ENCODE data around the gene CCDC181. TPM values are rescaled to one million over a fixed set of nuclear protein-coding genes. Genes with fewer than 3 reads are reported as not detected.

CCDC181 gene
- polyA plus RNA-seq (2012; ENCODE audit: insufficient read depth, insufficient read length, low read depth), result 4.1 TPM

GRCh38 chr1:169427081-169427641, at the start of gene CCDC181:
Gene CCDC181, minus strand, starts transcription at chr1:169427474. Its CDS starts 2,547 bp downstream, at chr1:169424927.
- Histone ChIP-seq H3K4me1 (no peaks in the 10 kb centered on the region), H3K9me3 (no peaks in the 10 kb centered on the region), H3K36me3 (no peaks in the 10 kb centered on the region), H3K4me3 (ENCODE audit: low read depth, low read length) (peak within 1 kb of the TSS; percentile 64), H3K27me3 (peaks cover 42% of the 10 kb centered on the region)
- peak; percentile 91 for DNase-seq
- TF ChIP-seq, protein P1, sequence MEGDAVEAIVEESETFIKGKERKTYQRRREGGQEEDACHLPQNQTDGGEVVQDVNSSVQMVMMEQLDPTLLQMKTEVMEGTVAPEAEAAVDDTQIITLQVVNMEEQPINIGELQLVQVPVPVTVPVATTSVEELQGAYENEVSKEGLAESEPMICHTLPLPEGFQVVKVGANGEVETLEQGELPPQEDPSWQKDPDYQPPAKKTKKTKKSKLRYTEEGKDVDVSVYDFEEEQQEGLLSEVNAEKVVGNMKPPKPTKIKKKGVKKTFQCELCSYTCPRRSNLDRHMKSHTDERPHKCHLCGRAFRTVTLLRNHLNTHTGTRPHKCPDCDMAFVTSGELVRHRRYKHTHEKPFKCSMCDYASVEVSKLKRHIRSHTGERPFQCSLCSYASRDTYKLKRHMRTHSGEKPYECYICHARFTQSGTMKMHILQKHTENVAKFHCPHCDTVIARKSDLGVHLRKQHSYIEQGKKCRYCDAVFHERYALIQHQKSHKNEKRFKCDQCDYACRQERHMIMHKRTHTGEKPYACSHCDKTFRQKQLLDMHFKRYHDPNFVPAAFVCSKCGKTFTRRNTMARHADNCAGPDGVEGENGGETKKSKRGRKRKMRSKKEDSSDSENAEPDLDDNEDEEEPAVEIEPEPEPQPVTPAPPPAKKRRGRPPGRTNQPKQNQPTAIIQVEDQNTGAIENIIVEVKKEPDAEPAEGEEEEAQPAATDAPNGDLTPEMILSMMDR (IDR thresholded peaks at IDR 0.05; ENCODE audit: low read depth, low read length), result no peak

DNA sequence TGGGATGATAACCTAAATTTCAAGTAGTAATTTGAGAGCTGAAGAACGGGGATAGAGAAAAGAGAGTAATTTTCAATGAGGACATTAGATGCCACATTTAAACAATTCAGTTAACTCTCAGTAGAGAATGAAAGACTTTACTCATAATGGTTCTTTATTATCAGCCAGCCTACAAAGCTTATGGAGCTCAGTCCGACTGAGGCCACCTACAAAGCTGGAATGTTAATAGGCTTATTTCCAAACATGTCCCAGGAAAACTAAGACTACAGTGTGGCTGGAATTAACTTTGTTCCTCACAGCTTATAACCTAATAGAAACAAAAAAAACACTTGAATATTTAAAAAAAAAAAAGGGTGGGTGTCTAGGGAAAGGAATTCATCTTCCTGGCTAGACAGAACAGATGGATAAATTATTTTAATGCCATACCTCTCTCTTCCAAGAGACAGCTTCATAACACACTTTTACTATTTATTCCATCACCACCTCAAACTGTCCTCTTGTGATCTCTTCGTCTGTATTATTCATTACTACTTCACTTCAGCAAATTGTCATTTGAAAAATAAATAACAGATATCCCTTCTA, 48.6 kb upstream of the CCDC181 start:
- Histone ChIP-seq H3K36me3 (peaks cover 10% of the 10 kb centered on the region), H3K4me1 (no peaks in the 10 kb centered on the region; the same call in 1 of the 2 replicates), H3K4me3 (ENCODE audit: low read depth, low read length) (no peak overlapping the region), H3K27me3 (no peaks in the 10 kb centered on the region), H3K9me3 (no peaks in the 10 kb centered on the region)
- DNase-seq, result no peak
- TF ChIP-seq, protein P1 (IDR thresholded peaks at IDR 0.05; ENCODE audit: low read depth, low read length), result no peak

GRCh38 chr1:169474302-169474995, 47.2 kb upstream of the CCDC181 start:
- H3K4me1 ChIP-seq, result no peaks in the 10 kb centered on the region; the same call in 1 of the 2 replicates
- TF ChIP-seq, protein P1 (IDR thresholded peaks at IDR 0.05; ENCODE audit: low read depth, low read length), result no peak
- H3K27me3 ChIP-seq, result no peaks in the 10 kb centered on the region
- H3K4me3 ChIP-seq (ENCODE audit: low read depth, low read length), result no peak overlapping the region
- no peaks in the 10 kb centered on the region for H3K9me3 ChIP-seq
- no peak for DNase-seq
- H3K36me3 ChIP-seq, result peaks cover 10% of the 10 kb centered on the region

DNA sequence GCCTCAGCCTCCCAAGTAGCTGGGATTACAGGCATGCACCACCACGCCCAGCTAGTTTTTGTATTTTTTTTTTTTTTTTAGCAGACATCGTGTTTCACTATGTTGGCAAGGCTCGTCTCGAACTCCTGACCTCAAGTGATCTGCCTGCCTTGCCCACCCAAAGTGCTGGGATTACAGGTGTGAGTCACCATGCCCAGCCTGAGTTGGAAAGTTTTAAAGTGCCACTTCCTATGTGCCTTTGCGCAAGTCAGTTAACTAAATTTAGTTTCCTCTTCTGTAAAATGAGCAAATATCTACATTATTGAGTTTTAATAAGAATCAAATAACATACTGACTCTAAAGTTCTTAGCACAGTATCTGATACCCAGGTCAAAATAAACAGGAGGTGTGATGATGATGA, 46.1 kb upstream of the CCDC181 start:
- Histone ChIP-seq H3K4me1 (no peaks in the 10 kb centered on the region; the same call in 1 of the 2 replicates), H3K36me3 (peaks cover 10% of the 10 kb centered on the region), H3K4me3 (ENCODE audit: low read depth, low read length) (no peak overlapping the region), H3K27me3 (no peaks in the 10 kb centered on the region), H3K9me3 (no peaks in the 10 kb centered on the region)
- no peak for DNase-seq
- TF ChIP-seq, protein P1 (IDR thresholded peaks at IDR 0.05; ENCODE audit: low read depth, low read length), result no peak

GRCh38 chr1:169472738-169473137, 45.5 kb upstream of the CCDC181 start:
- Histone ChIP-seq H3K4me3 (ENCODE audit: low read depth, low read length) (no peak overlapping the region), H3K36me3 (peaks cover 10% of the 10 kb centered on the region), H3K4me1 (no peaks in the 10 kb centered on the region; the same call in 1 of the 2 replicates), H3K9me3 (no peaks in the 10 kb centered on the region), H3K27me3 (no peaks in the 10 kb centered on the region)
- TF ChIP-seq, protein P1 (IDR thresholded peaks at IDR 0.05; ENCODE audit: low read depth, low read length), result no peak
- no peak for DNase-seq

All from BE2C (cell line).